ENCODE data around the gene STK16.

Gene STK16

DNA sequence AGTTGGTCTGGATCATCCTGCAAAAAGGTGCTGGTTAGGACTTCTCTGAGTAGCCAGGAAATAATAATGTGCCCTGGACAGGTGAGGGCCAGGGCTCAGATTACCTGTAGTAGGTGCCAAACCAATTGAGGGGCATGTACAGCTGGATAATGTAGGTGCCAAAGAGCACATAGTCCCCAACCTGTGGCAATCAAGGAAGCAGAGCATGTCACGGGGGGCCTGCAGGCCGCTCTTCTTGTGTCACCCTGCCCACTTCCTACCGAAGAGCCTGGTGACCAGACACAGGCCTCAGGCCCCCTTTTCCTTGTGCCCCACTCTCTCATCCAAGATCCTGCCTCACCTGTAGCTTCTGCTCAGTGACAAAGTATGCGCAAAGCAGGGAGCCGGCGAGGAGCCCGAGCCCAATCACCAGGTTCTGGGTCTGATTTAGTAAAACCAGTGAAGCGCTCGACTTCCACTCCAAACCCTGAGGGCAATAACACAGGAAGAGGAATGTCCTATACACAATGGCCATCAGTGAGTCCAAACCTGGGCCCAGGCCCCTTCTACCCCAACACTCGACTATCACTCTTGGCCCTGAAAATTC, 31.7 kb upstream of the STK16 start:
- no peak for DNase-seq (ENCODE audit: low spot score)

DNA sequence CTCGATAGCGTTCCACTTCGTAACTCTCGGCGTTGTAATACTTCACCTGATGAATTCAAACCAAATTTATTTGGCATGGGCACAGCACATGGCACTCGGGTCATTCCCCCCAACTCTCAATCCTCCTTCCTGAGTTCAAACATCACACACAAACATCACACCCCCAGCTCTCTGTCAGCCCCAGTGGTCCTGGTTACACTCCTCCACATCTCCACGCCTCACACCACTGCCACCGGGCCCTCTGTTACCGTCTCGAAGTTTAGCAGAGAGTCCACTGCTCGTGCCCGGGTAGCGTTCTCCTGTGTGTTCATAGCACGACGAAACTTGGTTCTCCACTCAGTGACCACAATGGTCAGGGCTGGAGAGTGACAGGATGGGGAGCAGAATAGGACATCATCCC, 31.1 kb upstream of the STK16 start:
- no peak for DNase-seq (ENCODE audit: low spot score)

DNA sequence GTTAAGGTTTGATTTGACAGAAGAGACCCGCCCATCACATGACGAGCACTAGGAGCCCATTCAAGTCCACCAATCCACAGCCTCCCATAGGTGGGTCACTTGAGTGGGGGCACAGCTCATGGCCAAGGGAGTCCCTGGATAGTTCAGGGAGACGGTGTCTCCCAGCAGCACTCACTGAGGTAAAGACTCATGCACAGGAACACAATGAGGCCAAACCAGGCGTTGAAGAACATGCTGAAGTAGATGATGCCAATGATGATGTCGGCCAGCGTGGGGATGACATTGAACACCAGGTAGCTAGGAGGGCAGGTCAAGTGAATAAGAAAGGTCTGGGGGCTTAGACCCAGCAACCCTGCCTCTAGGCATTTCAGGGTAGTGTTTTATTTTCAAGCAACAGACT, 30.5 kb upstream of the STK16 start:
- DNase-seq (ENCODE audit: low spot score), result no peak

DNA sequence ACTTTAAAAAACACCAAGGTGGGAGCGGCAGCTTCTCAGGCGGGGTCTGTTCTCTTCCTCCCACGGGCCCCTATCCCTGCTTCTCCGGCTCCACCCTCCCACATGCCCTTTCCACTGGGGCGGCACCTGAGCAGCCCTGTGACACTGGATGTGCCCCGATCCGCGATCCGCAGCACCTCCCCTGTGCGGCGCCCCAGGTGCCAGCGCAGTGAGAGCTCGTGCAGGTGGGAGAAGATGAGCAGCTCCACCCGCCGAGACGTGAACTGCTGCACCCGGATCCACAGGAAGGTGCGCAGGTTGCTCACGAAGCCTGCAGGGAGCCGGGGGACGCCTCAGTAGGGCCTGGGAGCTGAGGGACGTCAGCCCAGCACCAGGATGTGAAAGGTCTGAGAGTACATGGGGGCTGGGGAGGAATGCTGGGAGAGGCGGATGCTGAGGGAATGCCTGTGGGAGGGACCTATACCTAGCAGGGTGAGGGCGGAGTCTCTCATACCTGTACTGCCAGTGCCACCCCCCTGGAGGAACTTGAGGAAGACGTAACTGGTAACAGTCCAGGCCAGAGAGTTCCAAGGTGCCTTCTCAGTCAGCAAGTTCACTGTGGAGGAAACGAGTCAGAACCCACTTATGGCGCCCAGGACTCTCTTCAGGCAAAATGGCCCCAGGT, 29.3 kb upstream of the STK16 start:
- DNase-seq (ENCODE audit: low spot score), result no peak

DNA sequence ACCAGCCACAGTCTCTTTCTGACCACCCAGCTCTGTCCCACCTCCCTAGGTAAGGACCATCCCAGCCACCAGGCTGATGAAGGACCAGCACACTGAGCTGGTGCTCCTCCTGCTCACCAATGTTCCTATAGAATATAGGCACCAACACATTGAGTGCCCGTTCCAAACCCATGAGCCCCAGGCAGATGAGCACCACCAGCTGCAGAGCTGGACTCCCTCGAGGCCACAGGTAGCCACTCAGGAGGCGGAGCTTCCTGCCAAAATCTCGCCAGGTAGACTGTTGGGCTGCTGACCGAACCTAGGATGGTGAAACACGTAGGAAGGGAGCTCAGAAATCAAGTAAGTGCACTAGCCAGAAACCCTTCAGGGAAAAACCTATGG, 28.8 kb upstream of the STK16 start:
- no peak for DNase-seq (ENCODE audit: low spot score)

DNA sequence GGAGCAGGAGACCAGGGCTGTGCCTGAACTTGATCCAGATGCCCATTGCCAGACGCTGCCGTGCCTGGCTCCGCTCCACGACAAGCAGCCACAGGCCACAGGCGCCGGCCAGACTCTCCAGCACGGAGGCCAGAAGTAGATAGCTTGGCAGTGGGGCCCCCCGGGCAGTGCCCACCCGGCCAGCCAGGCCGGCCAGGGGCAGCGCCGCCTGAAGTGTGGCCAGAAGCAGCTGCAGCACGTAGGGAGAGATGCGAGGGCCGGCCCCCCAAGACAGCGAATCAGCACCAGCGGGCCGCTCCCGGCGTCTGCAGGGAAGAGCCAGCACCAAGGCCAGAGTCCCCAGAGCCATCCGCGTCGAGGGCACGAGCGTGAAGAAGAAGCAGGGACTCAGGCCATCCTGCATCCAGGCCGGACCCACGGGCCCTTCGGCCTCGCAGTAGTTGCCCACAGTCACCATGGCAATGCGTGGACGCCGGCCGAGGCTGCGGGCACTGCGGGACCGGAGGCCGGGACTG, 27.0 kb upstream of the STK16 start:
- DNase-seq (ENCODE audit: low spot score), result peak; percentile 49

DNA sequence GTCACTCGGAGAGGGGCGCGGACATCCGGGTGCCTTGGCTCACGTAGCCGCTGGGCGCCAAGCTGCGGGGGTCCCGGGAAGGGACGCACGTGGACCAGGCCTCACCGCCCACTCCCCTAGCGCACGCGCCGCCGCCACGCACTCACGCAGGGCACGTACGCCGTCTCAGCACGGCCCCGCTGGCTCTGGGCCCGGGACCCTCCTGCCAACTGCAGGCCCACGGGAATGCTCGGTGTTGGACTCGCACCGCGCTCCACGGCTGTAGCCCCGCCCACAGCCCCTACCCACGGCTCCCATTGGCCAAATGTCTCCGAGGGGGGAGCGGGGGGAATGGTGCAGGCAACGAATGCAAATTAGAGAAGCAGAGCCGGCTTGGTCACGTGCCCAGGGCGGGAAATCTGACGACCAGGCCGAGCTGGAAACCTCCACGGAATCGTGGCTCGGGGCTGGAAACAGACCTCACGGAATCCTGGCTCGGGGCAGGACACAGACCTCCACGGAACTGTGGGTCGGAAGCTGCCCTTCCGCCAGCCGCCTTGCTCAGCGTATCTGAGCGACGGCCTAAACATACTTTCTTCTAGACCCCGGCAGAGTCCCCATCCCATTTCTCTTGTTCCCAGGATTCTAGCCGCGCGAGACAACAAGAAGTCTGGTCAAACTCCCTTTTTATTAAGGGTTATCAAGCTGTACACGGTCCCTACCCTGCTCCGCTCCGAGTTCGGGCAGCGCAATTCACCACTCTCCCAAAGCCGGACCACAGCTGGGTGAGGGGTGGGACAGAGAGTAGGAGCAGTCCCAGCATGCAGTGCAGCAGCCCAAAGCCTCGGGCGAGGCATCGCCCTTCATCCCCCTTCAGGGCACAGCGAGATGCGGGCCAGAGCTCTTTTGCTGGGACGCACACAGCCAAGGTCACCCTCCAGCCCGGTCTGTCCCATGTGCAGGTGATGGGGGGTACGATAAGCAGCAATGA, 26.3 kb upstream of the STK16 start, which contains the start of gene ABCB6:
Gene ABCB6, minus strand, starts transcription at position 227 of the 970 bp plus-strand sequence. CDS start 285 bp downstream, outside the sequence.
- peak; percentile 97 for DNase-seq (ENCODE audit: low spot score)

DNA sequence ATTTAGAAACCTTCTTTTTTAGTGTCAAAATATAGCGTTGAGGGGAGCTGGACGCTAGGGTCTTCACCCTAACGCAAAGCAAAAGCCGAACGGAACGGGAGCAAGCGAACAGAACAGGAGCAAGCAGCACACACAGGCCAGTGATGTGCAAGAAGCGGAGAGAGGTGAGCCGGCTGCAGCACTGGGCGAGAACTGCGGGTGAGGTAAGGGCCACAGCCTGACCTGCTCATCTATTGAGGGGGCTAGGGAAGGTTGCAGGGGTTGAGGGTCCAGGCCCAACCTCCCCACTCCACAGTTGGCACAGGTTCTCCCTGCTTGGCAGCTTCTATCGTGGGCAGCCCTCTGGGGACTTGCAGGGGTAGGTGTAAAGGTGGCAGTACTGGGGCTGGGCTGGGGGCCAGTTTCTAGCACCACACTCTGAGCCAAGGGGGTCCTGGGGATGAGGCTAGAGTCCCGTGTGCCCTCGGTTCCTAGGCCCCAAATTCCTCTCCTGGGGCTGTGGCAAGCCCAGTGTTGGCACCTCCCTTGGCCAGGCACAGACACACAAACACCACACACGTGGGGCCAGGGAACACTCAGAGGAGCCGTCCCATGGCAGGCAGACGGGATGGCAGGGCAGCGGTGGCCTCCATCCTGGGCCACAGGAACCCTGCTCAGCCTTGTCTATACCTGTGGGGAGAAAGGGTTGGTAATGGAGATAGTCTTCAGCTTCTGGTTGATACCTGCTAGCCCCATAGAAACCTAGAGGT, 25.3 kb upstream of the STK16 start:
- no peak for DNase-seq (ENCODE audit: low spot score)

DNA sequence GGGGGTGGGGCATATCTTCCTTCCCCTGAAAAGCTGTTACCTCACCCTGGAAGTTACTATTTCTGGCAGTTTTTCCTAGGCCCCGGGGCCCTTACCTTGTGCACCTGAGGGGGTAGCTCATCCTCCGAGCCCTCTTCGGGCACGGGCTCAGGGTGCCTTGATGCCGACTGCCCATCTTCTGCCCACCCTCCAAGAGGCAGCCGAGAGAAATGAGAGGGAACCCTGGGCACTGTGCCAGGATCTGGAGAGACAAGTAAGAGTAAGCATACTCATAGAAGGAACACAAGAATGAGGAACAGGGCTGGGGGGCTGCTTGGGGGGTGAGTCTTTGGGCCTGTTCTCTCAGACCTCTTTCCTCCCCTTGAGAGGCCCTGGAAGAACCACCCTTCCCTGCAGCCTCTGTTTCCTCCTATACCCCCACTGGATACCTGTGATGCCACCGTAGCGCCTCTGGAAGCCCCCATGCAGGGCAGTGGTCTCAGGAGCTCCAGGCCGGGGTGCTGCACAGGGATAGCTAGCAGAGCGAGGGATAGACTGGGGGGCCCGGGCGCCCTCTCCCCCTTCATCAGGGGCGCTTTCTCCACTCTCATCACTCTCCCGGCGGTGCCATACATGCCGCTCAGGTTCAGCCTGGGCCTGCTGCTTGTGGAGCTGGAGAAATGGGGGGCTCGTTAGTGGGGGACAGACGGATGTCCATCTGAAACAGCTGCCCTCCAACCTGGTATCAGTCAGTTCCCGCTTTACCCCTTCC, 24.5 kb upstream of the STK16 start:
- no peak for DNase-seq (ENCODE audit: low spot score)

DNA sequence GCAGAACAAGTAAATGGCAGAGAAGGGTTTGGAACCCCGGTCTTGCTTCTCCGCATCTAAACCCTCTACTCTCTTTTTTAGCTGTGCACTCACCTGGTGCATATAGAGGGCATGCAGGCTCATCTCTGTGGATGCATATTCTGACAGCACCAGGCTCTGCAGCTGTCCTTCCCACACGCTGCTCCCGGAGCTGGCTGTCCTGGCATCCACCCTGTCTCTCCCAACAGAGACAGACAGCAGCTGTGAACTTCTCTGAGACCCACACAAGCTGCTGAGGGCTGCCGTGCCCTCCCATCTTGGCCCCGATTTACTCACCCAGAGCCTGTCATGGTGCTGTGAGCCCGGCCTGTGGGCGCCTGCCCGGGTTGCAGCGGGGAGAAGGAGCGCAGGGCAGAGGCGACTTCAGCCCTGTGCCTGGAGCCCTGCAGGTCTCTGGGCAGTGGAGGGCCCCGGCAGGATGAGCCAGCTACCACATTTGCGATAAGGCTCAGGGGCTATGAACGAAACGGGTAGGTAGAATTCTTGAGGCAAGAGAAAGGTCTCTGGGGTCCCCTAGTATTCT, 23.2 kb upstream of the STK16 start:
- DNase-seq (ENCODE audit: low spot score), result no peak

DNA sequence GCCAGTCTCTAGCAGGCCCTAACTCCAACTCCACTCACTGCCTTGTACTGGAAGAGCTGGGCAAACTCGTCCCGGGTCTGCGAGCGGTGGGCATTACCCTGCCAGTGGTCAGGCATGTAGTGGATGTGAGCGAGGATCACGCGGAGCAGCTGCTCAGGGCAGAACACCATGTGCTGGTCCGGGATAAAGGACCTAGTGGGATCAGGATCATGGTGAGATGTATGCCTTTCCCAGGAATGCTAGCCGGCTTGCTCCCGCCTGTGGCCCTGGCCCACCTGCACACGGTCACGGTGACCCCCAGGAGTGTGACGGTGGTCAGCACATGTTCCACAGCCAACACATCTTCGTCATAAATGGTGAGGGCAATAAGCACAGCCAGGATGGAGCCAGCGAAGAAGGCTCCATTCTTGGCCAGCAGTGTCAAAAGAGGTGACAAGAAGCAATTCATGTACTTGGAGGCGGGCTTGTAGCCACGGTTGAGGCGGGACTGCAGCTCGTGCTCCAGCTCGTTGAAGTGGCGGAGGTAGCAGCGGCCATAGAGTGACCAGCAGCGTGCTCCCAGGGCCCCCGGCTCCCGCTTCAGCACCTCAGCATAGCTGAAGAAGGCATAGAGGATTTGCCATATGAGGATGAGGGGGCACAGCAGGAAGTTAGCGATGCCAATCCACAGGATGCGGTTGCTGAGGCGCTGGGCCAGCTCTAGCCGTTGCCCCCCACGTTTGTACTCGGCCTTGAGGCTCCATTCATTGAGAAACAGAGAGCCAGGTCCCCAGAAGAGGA, 21.3 kb upstream of the STK16 start:
- no peak for DNase-seq (ENCODE audit: low spot score)

DNA sequence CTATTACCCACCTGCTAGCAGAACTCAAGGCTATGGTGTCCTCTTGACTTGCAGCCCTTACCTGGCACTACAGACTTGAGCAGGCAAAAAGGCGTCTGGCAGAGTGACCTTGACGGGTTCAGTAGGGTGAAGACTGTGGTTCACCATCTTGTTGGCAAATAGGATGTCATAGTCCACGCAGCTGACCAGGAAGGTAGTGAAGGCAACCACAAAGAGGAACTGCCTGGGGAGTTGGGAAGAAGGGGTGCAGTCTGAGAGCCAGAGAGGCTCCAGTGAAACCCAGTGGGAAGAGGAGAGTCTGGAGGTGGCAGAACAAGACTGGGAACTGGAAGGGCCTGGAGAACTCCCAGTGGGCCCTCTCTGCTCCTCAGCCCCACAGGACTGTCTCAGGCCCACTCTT, 19.9 kb upstream of the STK16 start:
- DNase-seq (ENCODE audit: low spot score), result no peak

DNA sequence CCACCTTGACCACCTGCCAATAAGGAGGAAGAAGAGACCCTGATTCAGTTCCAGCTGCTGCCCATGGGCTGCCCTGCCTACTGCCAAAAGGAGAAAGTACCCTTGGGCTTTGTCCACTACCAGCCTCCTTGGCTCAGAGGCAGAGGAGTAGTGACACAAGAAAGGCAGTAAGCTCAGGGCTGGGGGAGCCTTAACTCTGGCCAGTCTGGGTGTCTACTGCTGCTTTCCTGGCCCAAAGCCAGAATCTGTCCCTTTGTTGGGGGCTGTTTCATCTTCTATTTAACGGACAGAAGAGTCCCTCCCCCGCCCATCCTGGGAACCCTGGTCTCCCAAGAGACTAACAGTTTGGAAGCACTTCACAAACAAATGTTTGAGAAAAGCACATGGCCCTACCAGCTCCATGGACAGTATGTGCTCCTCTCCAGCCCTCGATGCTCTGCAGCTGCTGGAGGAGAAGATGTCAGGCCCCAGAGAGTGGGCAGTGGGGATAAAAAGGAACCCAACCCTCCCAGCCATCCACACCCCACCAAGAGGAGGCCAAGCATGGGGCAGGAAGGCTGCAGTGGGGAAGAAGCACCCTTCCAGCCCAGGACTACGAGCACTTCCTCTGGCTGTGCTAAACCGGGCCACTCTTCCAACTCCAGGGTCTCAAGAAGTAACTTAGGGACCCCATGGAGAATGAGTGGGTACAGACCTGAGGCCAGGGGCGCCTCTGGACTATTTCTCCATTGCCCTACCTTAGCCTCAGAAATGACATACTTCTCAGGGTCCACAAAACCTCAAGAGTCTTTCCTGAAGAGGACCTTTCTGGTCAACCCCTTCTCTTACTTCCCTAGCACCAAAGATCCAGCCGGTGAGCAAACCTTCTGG, 17.0 kb upstream of the STK16 start:
- no peak for DNase-seq (ENCODE audit: low spot score)

DNA sequence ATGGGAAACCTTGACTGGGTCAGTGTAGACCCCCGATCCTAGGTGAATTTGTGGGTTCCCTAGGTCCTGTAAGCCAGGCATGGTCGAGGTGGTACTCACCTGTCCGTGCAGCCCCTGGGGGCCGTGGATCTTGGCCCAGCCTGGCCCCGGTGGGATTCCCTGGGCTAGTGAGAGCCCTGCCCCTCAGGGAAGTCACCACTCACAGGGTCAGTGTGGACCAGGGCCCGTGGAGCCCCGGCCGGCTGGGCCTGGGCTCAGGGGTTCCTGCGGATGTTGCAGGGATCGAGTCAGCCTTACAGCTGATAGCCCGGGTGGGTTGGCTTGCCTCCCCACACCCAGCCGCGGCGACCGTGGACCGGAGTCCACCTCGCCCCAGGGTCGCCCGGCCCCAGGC, 16.4 kb upstream of the STK16 start:
- DNase-seq (ENCODE audit: low spot score), result no peak

DNA sequence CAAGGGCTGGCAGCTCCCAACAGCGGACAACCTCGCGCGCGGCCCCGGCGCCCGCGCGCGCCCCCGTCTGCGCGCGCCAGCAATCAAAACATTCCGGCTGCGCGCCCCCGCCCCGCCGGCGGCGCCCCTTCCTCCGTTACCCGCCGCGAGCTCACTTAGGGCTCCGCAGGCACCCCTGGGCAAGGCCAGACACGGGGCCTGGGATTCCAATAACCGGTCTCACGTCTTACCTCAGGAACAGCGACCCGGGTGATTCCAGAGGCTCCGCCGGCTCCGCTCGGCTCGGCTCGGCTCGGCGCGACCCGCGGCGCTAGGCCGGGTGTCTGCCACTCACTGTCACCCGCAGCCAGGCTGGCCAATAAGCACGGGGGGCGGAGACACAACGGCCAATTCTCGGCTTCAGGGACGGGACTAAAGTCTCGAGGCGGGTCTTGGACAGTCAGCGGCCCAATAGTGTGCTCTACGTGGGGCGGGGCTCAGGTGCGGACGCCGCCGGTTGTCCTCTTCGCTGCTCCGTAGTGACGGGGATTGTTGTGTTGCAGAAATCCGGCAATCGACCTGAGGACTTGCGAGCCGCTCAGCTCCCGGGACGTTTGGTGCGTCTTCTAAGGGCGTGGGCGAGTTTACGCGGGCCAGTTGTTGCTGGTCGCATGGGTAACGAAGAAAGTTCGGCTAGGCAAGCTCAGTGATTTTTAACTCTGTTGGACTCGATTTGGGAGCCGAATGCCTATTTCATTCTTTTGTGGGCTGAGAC, 15.8 kb upstream of the STK16 start, which contains the start of the genes ANKZF1 and ATG9A:
Gene ANKZF1, plus strand, starts transcription at position 502 of the 754 bp plus-strand sequence. CDS start 452 bp downstream, outside the sequence.
Gene ATG9A, minus strand, starts transcription at position 332 of the 754 bp plus-strand sequence. CDS start 1,612 bp downstream, outside the sequence.
- peak; percentile 98 for DNase-seq (ENCODE audit: low spot score)

DNA sequence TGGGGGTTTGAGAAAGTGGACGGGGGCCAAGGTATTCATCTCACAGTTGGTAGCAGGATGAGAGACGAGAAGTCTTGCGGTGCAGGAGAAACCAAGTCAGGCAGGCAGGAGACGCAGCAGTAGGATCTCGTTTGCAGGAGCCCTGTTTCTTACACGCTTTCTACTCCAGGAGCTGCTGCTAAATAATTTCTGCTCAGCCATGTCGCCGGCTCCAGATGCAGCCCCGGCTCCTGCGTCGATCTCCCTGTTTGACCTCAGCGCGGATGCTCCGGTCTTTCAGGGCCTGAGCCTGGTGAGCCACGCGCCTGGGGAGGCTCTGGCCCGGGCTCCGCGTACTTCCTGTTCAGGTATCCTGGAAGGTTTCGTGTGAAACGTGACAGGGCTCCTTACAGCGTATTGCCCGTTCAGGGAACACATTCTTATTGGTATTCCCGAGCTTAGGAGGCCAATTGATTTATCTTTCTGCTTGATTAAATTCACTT, 15.2 kb upstream of the STK16 start:
- DNase-seq (ENCODE audit: low spot score), result peak; percentile 59

DNA sequence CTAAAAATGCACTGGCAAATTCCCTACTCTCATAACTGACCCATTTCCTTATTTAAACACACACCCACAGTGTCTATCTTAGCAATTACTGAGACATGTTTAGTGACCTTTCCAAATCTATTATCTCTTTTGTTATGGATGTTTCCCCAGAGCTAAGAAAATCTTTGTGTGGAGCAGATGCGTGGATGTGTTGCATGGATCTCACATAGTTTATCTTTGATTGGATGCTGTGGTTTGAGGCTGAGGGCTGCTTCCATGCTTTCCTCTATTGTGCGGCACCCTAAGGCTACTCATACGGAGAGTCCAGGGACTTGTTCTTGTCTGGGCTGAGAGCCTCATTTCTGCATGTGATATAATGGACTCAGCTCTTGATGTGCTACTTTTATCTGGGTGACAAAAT, 10.9 kb upstream of the STK16 start:
- DNase-seq (ENCODE audit: low spot score), result no peak

DNA sequence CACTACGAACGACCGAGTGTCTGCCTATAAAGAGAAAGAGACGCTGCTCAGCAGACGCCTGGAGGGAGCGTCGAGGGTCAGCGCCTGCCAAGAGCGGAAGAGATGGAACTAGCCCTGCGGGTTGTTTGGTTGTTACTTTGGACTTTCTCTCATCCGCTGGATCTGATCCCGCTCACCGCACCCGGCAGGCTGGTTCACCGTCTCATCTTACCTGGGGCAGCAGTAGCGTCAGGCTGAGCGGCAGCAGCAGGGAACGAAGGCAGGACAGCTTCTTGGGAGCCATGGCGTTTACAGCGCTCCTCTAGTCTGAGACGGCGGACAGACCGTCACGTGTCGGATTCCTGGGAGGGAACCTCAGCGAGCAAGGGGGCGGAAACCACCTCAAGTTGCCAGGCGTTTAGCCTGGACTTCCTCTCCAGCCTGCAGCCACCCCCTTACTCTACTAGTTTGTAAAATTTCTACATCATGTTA, 2.0 kb upstream of the STK16 start:
- no peak for DNase-seq (ENCODE audit: low spot score)

All from HuH-7.5 (cell line).